Measurements from ENCODE around the gene FUBP3. TPM values are rescaled to one million over a fixed set of nuclear protein-coding genes. Genes with fewer than 3 reads are reported as not detected.

FUBP3 gene
- total and polyA plus RNA-seq, 5 donors = 25.8 to 36.9 (median 33.2) TPM

GRCh38 chr9:130587921-130588320, 8.5 kb downstream of the FUBP3 start:
- Histone ChIP-seq H3K4me1 (ENCODE audit: control insufficient read depth, insufficient read depth, low read length) (peaks cover 4% of the 10 kb centered on the region), H3K4me3 (ENCODE audit: low read length) (no peak overlapping the region)
- no peak for DNase-seq

GRCh38 chr9:130588416-130588815, 9.0 kb downstream of the FUBP3 start:
- Histone ChIP-seq H3K27ac (ENCODE audit: low read length) (no peak overlapping the region), H3K27me3 (ENCODE audit: control insufficient read depth, insufficient read depth) (no peaks in the 10 kb centered on the region), H3K4me3 (ENCODE audit: low read length) (no peak overlapping the region), H3K4me1 (ENCODE audit: control insufficient read depth, insufficient read depth, low read length) (peaks cover 4% of the 10 kb centered on the region), H3K9me3 (ENCODE audit: control insufficient read depth, low read length) (no peaks in the 10 kb centered on the region)
- DNase-seq (no peak), ATAC-seq (no peak)
- 58% methylated on average over 4 of the region's 4 CpGs for WGBS
- intact Hi-C loops (cut with DNase I) = no loop called here

More at GRCh38 chr9:130587921-130588320, 8.5 kb downstream of the FUBP3 start:
- Histone ChIP-seq H3K9me3 (ENCODE audit: control insufficient read depth, low read length) (no peaks in the 10 kb centered on the region), H3K27me3 (ENCODE audit: control insufficient read depth, insufficient read depth) (no peaks in the 10 kb centered on the region), H3K27ac (ENCODE audit: low read length) (no peak overlapping the region)
- WGBS = 78% methylated on average over 3 of the region's 3 CpGs
- no peak for ATAC-seq
- intact Hi-C loops (cut with DNase I) = no loop called here

DNA sequence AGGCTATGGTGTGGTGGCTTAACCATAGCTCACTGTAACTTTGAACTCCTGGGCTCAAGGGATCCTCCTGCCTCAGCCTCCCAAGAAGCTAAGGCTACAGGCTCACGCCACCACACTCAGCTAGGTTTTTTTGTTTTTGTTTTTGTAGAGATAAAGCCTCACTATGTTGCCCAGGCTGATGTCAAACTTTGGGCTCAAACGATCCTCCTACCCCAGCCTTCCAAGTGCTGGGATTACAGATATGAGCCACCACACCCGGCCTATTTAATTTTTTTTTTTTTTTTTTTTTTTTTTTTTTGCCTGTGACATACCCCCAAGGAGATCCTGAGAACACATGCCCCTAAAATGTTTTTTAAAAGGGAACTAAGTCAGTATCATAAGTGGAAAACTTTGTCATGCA, 10.4 kb downstream of the FUBP3 start:
- ATAC-seq (no peak), DNase-seq (no peak)
- H3K4me3 ChIP-seq (ENCODE audit: low read length) = no peak overlapping the region
- no peaks in the 10 kb centered on the region for H3K27me3 ChIP-seq (ENCODE audit: control insufficient read depth, insufficient read depth)
- H3K4me1 ChIP-seq (ENCODE audit: control insufficient read depth, insufficient read depth, low read length) = peaks cover 4% of the 10 kb centered on the region
- H3K27ac ChIP-seq (ENCODE audit: low read length) = peak overlapping the region; percentile 66
- intact Hi-C loops (cut with DNase I) = no loop called here
- no peaks in the 10 kb centered on the region for H3K9me3 ChIP-seq (ENCODE audit: control insufficient read depth, low read length)
- WGBS = 61% methylated on average over 3 of the region's 3 CpGs

DNA sequence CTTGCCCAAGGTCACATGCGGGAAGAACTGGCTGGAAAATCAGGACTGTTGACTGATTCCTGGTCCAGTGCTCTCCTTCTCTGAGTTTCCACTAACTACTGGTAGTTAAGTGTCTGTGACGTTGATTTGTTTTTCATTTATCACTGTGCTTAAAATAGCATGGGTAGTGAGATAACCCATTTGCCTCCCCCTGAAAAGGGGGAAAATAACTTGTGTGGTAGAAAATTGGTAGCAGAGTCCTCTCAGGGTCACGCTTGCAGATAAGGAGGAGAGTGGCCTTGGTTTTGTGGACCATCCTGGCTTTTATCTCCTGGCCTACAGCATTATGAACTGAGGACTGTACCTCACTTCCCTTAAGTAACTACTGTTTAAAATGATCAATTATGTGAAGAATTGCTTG, 10.9 kb downstream of the FUBP3 start:
- H3K27ac ChIP-seq (ENCODE audit: low read length) = peak overlapping the region; percentile 74
- no peaks in the 10 kb centered on the region for H3K9me3 ChIP-seq (ENCODE audit: control insufficient read depth, low read length)
- peaks cover 4% of the 10 kb centered on the region for H3K4me1 ChIP-seq (ENCODE audit: control insufficient read depth, insufficient read depth, low read length)
- intact Hi-C loops (cut with DNase I) = no loop called here
- peak; percentile 61 to 73 for ATAC-seq
- no peak for DNase-seq
- H3K4me3 ChIP-seq (ENCODE audit: low read length) = no peak overlapping the region
- H3K27me3 ChIP-seq (ENCODE audit: control insufficient read depth, insufficient read depth) = no peaks in the 10 kb centered on the region
- WGBS = 59% methylated on average over 3 of the region's 3 CpGs

GRCh38 chr9:130593020-130593419, 13.6 kb downstream of the FUBP3 start:
- DNase-seq = no peak
- intact Hi-C loops (cut with DNase I) = no loop called here
- H3K27ac ChIP-seq (ENCODE audit: low read length) = no peak overlapping the region
- H3K4me3 ChIP-seq (ENCODE audit: low read length) = no peak overlapping the region
- H3K4me1 ChIP-seq (ENCODE audit: control insufficient read depth, insufficient read depth, low read length) = peaks cover 4% of the 10 kb centered on the region
- ATAC-seq = no peak
- no peaks in the 10 kb centered on the region for H3K27me3 ChIP-seq (ENCODE audit: control insufficient read depth, insufficient read depth)
- WGBS = 81% methylated on average over 2 of the region's 2 CpGs
- no peaks in the 10 kb centered on the region for H3K9me3 ChIP-seq (ENCODE audit: control insufficient read depth, low read length)

DNA sequence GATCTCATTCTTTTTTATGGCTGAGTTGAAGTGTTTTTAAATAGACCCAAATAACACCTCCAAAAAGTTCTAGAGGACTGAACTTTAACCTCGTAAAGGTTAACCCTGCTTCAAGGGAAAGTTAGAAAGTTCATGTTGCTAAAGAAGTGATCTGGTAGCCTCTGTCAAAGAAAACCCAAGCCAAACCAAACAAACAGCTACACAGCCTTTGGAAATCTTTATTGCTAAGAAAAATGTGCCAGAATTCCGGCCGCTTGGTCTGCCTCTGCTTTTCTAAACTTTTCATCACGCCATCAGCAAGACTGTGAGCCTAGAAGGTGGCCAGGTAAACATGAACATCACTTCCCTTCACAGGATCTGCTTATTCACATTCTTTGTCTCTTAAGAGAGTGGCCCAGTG, 17.9 kb downstream of the FUBP3 start:
- WGBS = 77% methylated on average over 4 of the region's 4 CpGs
- ATAC-seq (no peak), DNase-seq (no peak)
- Histone ChIP-seq H3K4me1 (ENCODE audit: control insufficient read depth, insufficient read depth, low read length) (no peaks in the 10 kb centered on the region), H3K27me3 (ENCODE audit: control insufficient read depth, insufficient read depth) (no peaks in the 10 kb centered on the region), H3K4me3 (ENCODE audit: low read length) (no peak overlapping the region), H3K27ac (ENCODE audit: low read length) (no peak overlapping the region), H3K9me3 (ENCODE audit: control insufficient read depth, low read length) (no peaks in the 10 kb centered on the region)
- intact Hi-C loops (cut with DNase I) = no loop called here

- DNase-seq (no peak), ATAC-seq (no peak)
- no peaks in the 10 kb centered on the region for H3K4me1 ChIP-seq (ENCODE audit: control insufficient read depth, insufficient read depth, low read length)
- no peaks in the 10 kb centered on the region for H3K27me3 ChIP-seq (ENCODE audit: control insufficient read depth, insufficient read depth)
- 91% methylated on average over 5 of the region's 5 CpGs for WGBS
- H3K9me3 ChIP-seq (ENCODE audit: control insufficient read depth, low read length) = no peaks in the 10 kb centered on the region
- no peak overlapping the region for H3K4me3 ChIP-seq (ENCODE audit: low read length)
- no peak overlapping the region for H3K27ac ChIP-seq (ENCODE audit: low read length)
- intact Hi-C loops (cut with DNase I) = no loop called here
Observed at GRCh38 chr9:130598188-130598587, 18.8 kb downstream of the FUBP3 start.

DNA sequence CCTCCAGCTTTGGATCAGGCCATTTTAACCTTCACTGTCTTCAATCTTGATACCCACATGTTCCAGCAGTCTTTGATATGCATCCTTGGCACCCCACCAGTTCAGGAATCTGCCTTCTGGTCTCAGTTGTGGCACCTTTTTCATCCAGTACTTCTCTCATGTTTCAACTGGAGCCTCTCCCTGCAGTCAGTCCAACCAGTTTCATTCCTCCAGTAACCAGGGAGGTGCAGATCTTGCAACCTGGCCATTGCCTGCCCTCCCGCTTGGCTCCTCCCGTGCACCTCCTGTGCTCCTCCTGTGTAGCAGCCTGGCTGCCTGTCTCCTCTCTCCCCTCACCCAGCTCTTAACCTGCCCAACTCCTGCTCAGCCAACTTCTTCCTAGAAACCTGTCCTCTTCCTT, 20.2 kb downstream of the FUBP3 start:
- no peaks in the 10 kb centered on the region for H3K9me3 ChIP-seq (ENCODE audit: control insufficient read depth, low read length)
- H3K27ac ChIP-seq (ENCODE audit: low read length) = no peak overlapping the region
- H3K4me3 ChIP-seq (ENCODE audit: low read length) = no peak overlapping the region
- no peaks in the 10 kb centered on the region for H3K27me3 ChIP-seq (ENCODE audit: control insufficient read depth, insufficient read depth)
- intact Hi-C loops (cut with DNase I) = no loop called here
- no peaks in the 10 kb centered on the region for H3K4me1 ChIP-seq (ENCODE audit: control insufficient read depth, insufficient read depth, low read length)
- DNase-seq (no peak), ATAC-seq (no peak)
- 82% methylated on average over 2 of the region's 2 CpGs for WGBS

- DNase-seq = no peak
- H3K27me3 ChIP-seq (ENCODE audit: control insufficient read depth, insufficient read depth) = no peaks in the 10 kb centered on the region
- intact Hi-C loops (cut with DNase I) = no loop called here
- ATAC-seq = no peak
- 65% methylated on average over 2 of the region's 2 CpGs for WGBS
- H3K27ac ChIP-seq (ENCODE audit: low read length) = no peak overlapping the region
- H3K9me3 ChIP-seq (ENCODE audit: control insufficient read depth, low read length) = no peaks in the 10 kb centered on the region
- H3K4me3 ChIP-seq (ENCODE audit: low read length) = no peak overlapping the region
- H3K4me1 ChIP-seq (ENCODE audit: control insufficient read depth, insufficient read depth, low read length) = no peaks in the 10 kb centered on the region
Observed at GRCh38 chr9:130601100-130601499, 21.7 kb downstream of the FUBP3 start.

DNA sequence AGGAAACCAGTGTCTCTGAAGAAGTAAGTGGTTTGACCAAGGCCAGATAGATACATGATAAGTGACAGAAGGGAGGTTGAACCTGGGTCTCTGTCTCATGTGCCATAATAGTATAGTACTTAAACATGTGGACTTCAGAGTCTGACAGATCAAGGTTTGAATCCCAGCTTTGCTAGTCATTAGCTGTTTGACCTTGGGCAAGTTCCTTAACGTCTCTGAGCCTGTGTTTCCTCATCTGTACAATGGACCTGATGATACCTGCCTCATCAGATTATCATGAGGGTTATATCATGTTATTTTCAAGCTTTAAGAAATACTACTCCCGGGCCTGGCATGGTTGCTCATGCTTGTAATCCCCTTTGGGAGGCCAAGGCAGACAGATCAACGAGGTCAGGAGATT, 24.9 kb downstream of the FUBP3 start:
- Histone ChIP-seq H3K4me1 (ENCODE audit: control insufficient read depth, insufficient read depth, low read length) (no peaks in the 10 kb centered on the region), H3K27ac (ENCODE audit: low read length) (no peak overlapping the region), H3K27me3 (ENCODE audit: control insufficient read depth, insufficient read depth) (no peaks in the 10 kb centered on the region), H3K9me3 (ENCODE audit: control insufficient read depth, low read length) (no peaks in the 10 kb centered on the region), H3K4me3 (ENCODE audit: low read length) (no peak overlapping the region)
- ATAC-seq = no peak
- no peak for DNase-seq
- WGBS = 89% methylated on average over 3 of the region's 3 CpGs
- intact Hi-C loops (cut with DNase I) = no loop called here

- DNase-seq (no peak), ATAC-seq (no peak)
- no peak overlapping the region for H3K4me3 ChIP-seq (ENCODE audit: low read length)
- no peaks in the 10 kb centered on the region for H3K27me3 ChIP-seq (ENCODE audit: control insufficient read depth, insufficient read depth)
- intact Hi-C loops (cut with DNase I) = no loop called here
- H3K27ac ChIP-seq (ENCODE audit: low read length) = no peak overlapping the region
- no peaks in the 10 kb centered on the region for H3K4me1 ChIP-seq (ENCODE audit: control insufficient read depth, insufficient read depth, low read length)
- H3K9me3 ChIP-seq (ENCODE audit: control insufficient read depth, low read length) = no peaks in the 10 kb centered on the region
- 77% methylated on average over 8 of the region's 8 CpGs for WGBS
Observed at GRCh38 chr9:130606887-130607600, 27.7 kb downstream of the FUBP3 start.
